Pancreas (tissue), 10 donors: ENCODE measurements around the gene STON1. TPM values are rescaled to one million over a fixed set of nuclear protein-coding genes. Genes with fewer than 3 reads are reported as not detected.
A peak's percentile ranks its signal among the peaks of the same experiment; 100 is the strongest.

ENCODE experiments used
- ATAC-seq, 4 donors: fragments of 200-7000 bp; cut with Tn5 transposase; one replicate each; pipeline versions ENCODE4 v1.8.0 to v1.9.1; 2020; ENCODE audit warnings: mild to moderate bottlenecking in 4 of 4, moderate library complexity in 4 of 4
- DNase-seq, 6 donors: peaks; one replicate each; pipeline ENCODE4 v3.0.0-alpha.2; 2020
- FAIRE-seq: peaks from 2 replicates; lab custom pipeline; 2012; peaks lifted over from hg19 to GRCh38; lab: Jason Lieb, UNC
- H3K27ac ChIP-seq, 4 donors: fragments of 200-600 bp; sonication (generic); 1 replicate in 3 of 4; 2 replicates in 1 of 4; pipeline versions ENCODE4 v1.5.0 to v1.8.0; 2020
- H3K27me3 ChIP-seq, 4 donors: fragments of 200-600 bp; one replicate each; pipeline ENCODE4 v1.8.0; 2021
- H3K36me3 ChIP-seq, 3 donors: fragments of 200-600 bp; sonication (generic) in 1 of 3; one replicate each; pipeline versions ENCODE4 v1.5.0 to v1.8.0; 2020 to 2021
- H3K4me1 ChIP-seq, 3 donors: fragments of 200-600 bp; one replicate each; pipeline ENCODE4 v1.8.0; 2021
- H3K4me3 ChIP-seq, 4 donors: fragments of 200-600 bp; sonication (generic) in 2 of 4; one replicate each; pipeline versions ENCODE4 v1.5.0 to v1.8.0; 2020 to 2021
- H3K9me3 ChIP-seq, 4 donors: fragments of 200-600 bp; one replicate each; pipeline ENCODE4 v1.8.0; 2021
- WGBS, 2 donors: extraction: QIAGEN DNeasy Blood & Tissue Kit; methylation state at CpG; one replicate each; pipeline ENCODE4 v1.1.7; 2013; 5-methylcytosine and 5-hydroxymethylcytosine counted together
- intact Hi-C, 3 donors: fragments of 100-400 bp; cut with DNase I; formaldehyde crosslinking; loops; one replicate each; pipeline versions ENCODE4 v1.11.1 to v1.14.2; 2022
- polyA plus RNA-seq, 2 donors: library from polyadenylated mRNA; stranded (reverse); fragments of 200-250 nt; gene quantifications; one replicate each; pipeline ENCODE4 v1.2.3, GENCODE V29; 2013
- total RNA-seq, 6 donors: library from RNA; stranded (reverse); fragmentation: NEBNext Ultra II Directional in 4 of 6; extraction: Animal tissue kit (Norgen Biotek cat#: 25700) in 4 of 6; gene quantifications; one replicate each; pipeline versions ENCODE4 v1.2.1 to v1.2.4, GENCODE V29; 2021 to 2023
- TF ChIP-seq, protein P1 (sequence below), 4 donors: fragments of 200-600 bp; sonication (generic) in 3 of 4; IDR thresholded peaks; one replicate each; pipeline versions ENCODE4 v1.5.0 to v1.8.0; 2021; ENCODE audit warnings: antibody characterized with exemption in 4 of 4
- donor health status: healthy with polysubstance abuse.
- donor health status: DM: no; HTN: no; CAD: no; lungs with moderate emphysema.
- donor health status: DM: no; HTN: no; CAD: no.
- donor health status: control.
- donor health status: control.
- donor health status: Bipolar disorder and iron deficiency.
- donor health status: DM: yes; HTN: yes; CAD: no.
- donor health status: DM: no; HTN: no; CAD: no.
- donor health status: DM: no; HTN: no; CAD: no.
- donor health status: DM: yes; HTN: yes; CAD: no.

Gene STON1
- total and polyA plus RNA-seq, 8 donors = 1.2 to 4.9 (median 2.1) TPM

DNA sequence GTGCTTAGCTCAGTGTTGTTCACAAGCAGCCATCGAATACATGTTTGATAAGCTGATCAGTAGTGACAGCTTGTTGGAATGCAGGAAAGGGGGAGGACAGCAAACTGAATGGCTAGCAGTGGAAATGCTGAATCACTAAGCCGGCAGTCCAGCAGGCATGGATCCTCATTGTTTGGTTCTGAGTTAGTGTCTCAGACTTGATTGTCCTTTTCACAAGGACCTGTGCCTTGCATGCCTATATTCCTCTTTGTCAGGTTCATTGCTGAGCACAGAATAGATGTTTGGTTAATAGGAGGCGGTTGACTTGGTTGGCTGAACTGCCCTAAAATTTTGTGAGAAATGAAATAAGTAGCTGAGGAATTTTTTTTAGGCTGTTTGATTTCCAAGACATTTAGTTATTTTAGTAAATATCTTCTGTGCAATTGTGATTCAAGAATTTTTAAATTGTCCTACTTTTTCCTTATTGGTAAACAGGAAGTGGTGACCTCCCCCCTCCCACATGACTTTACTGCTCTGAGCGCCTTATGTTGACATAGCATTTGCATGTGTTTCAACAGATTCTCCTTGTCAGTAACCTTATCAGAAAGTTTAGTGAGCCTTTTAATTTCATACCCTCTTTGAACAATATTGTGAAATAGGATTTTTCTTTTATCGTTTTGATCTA is 21.4 kb upstream of the STON1 start:
- H3K36me3 ChIP-seq = peaks cover 0 to 5% (median 0%) of the 10 kb centered on the region in 3 donors
- peak in 1 of 6 donors; percentile 36 for DNase-seq

DNA sequence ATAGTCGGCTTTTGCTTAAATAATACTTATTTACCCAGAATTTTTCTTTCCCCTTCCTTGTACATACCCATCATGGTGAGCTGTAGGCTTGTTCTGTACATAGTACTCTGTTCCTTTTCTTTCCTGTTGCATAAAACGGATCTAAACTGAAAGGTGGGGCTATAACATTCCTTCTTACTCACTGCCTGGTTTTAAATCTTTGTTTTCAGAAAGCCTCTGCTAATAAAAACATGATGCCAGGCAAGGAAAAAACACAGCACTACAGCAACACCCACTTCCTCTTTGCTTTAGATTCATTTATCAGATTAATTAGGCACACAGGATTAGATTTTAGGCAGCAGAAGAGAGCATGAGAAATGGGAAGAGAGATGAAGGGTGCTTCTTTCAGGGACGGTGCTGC is 19.6 kb upstream of the STON1 start:
- peaks cover 0 to 13% (median 12%) of the 10 kb centered on the region in 3 donors for H3K4me1 ChIP-seq
- intact Hi-C loops = no loop called here
- no peak for DNase-seq
- peaks cover 0 to 6% (median 0%) of the 10 kb centered on the region in 3 donors for H3K36me3 ChIP-seq
- H3K4me3 ChIP-seq = no peak overlapping the region
- TF ChIP-seq, protein P1, sequence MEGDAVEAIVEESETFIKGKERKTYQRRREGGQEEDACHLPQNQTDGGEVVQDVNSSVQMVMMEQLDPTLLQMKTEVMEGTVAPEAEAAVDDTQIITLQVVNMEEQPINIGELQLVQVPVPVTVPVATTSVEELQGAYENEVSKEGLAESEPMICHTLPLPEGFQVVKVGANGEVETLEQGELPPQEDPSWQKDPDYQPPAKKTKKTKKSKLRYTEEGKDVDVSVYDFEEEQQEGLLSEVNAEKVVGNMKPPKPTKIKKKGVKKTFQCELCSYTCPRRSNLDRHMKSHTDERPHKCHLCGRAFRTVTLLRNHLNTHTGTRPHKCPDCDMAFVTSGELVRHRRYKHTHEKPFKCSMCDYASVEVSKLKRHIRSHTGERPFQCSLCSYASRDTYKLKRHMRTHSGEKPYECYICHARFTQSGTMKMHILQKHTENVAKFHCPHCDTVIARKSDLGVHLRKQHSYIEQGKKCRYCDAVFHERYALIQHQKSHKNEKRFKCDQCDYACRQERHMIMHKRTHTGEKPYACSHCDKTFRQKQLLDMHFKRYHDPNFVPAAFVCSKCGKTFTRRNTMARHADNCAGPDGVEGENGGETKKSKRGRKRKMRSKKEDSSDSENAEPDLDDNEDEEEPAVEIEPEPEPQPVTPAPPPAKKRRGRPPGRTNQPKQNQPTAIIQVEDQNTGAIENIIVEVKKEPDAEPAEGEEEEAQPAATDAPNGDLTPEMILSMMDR (IDR thresholded peaks at IDR 0.05) = no peak
- WGBS, 2 donors = 62 to 66% methylated on average over 3 of the region's 3 CpGs
- no peak for FAIRE-seq
- H3K9me3 ChIP-seq = no peaks in the 10 kb centered on the region
- no peaks in the 10 kb centered on the region for H3K27me3 ChIP-seq
- ATAC-seq = no peak
- H3K27ac ChIP-seq = no peak overlapping the region

More for the DNA sequence above, 21.4 kb upstream of the STON1 start:
- Histone ChIP-seq H3K27ac (peak overlapping the region in 2 of 4 donors; percentile 40 to 51), H3K27me3 (no peaks in the 10 kb centered on the region), H3K4me1 (peaks cover 0 to 13% (median 12%) of the 10 kb centered on the region in 3 donors), H3K4me3 (no peak overlapping the region), H3K9me3 (no peaks in the 10 kb centered on the region)
- TF ChIP-seq, protein P1 (IDR thresholded peaks at IDR 0.05) = no peak
- FAIRE-seq = no peak
- peak; percentile 58 to 91 (median 77) for ATAC-seq
- intact Hi-C loops = no loop called here
- 37 to 42% methylated on average over 5 of the region's 5 CpGs for WGBS, 2 donors

DNA sequence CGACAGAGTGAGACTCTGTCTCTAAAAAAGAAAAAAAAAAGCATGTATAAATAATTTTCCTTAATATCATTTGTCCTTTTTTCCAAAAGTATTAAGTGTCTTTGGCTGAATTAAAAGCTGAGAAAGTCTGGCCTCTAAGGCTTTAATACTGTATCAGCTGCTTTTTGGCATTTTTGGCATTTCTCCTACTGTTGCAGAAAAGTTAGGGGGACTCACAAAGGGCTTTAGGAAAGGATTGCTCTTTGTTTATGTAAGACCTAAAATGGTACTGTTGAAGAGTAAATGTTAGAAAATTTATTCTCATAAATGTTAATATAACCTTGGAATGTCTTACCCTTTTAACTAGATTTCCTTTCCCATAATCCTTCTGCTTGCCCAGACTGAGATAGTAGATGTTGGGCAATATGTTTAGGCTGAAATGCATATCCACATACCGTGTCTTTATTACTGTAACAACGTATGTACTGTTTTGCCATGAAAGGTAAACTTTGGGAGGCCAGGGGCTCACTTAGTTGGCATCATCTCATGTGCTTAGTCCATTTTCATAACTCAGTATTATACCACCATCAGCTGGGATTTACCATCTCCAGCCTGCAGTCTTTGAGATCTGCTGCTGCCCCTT is 18.0 kb upstream of the STON1 start:
- Histone ChIP-seq H3K27me3 (no peaks in the 10 kb centered on the region), H3K4me3 (no peak overlapping the region), H3K9me3 (no peaks in the 10 kb centered on the region), H3K36me3 (peaks cover 0 to 13% (median 5%) of the 10 kb centered on the region in 3 donors), H3K27ac (no peak overlapping the region), H3K4me1 (peaks cover 0 to 13% (median 12%) of the 10 kb centered on the region in 3 donors)
- TF ChIP-seq, protein P1 (IDR thresholded peaks at IDR 0.05) = no peak
- 86 to 91% methylated on average over 3 of the region's 3 CpGs for WGBS, 2 donors
- FAIRE-seq (no peak), DNase-seq (no peak), ATAC-seq (no peak)
- intact Hi-C loops = no loop called here

DNA sequence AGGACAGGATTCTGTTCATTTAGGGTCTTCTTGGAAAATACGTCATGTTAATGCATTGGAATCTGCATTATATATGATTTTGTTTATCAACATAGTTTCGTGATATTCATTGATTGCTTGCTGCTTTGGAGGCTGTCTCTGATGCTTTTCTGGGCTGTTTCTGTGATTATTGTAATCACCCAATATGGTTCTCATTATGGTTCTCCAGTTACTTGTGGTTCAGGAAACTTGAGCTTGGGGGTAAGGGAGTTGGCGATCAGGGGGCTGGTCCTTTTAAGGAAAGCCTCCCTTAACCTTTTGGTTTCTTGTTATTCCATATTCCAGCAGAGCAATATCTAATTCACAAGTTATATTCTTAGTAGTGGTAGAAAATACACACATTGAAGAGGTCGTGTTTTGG is 17.4 kb upstream of the STON1 start:
- H3K36me3 ChIP-seq = peaks cover 0 to 16% (median 5%) of the 10 kb centered on the region in 3 donors
- WGBS, 2 donors = 93 to 97% methylated on average over 4 of the region's 4 CpGs

More for the DNA sequence above, 17.4 kb upstream of the STON1 start:
- DNase-seq (no peak), FAIRE-seq (no peak), ATAC-seq (no peak)
- no peaks in the 10 kb centered on the region for H3K9me3 ChIP-seq
- no peak overlapping the region for H3K4me3 ChIP-seq
- TF ChIP-seq, protein P1 (IDR thresholded peaks at IDR 0.05) = no peak
- no peaks in the 10 kb centered on the region for H3K27me3 ChIP-seq
- intact Hi-C loops = no loop called here
- no peak overlapping the region for H3K27ac ChIP-seq
- H3K4me1 ChIP-seq = peaks cover 0 to 13% (median 12%) of the 10 kb centered on the region in 3 donors
